Mesenteric fat pad (tissue), 1 donor: Measurements from ENCODE around the gene TCF19. TPM values are rescaled to one million over a fixed set of nuclear protein-coding genes. Genes with fewer than 3 reads are reported as not detected.
"Not testable (repeated sequence)": the region's sequence is repeated elsewhere in the genome, so short reads cannot be mapped to it uniquely, and the experiment has no call there.

Experiments
- DNase-seq: peaks from one replicate; pipeline ENCODE4 v3.0.0-alpha.2; 2020; ENCODE audit warnings: low spot score
- total RNA-seq: library from RNA; stranded (reverse); fragmentation: NEBNext Ultra II Directional; extraction: Animal tissue kit (Norgen Biotek cat#: 25700); gene quantifications from one replicate; pipeline ENCODE4 v1.2.1, GENCODE V29; 2021
- donor health status: DM: yes; HTN: yes; CAD: no.

TCF19 gene
- total RNA-seq, 1 donor from 2014 or later, result 2.1 TPM

DNA sequence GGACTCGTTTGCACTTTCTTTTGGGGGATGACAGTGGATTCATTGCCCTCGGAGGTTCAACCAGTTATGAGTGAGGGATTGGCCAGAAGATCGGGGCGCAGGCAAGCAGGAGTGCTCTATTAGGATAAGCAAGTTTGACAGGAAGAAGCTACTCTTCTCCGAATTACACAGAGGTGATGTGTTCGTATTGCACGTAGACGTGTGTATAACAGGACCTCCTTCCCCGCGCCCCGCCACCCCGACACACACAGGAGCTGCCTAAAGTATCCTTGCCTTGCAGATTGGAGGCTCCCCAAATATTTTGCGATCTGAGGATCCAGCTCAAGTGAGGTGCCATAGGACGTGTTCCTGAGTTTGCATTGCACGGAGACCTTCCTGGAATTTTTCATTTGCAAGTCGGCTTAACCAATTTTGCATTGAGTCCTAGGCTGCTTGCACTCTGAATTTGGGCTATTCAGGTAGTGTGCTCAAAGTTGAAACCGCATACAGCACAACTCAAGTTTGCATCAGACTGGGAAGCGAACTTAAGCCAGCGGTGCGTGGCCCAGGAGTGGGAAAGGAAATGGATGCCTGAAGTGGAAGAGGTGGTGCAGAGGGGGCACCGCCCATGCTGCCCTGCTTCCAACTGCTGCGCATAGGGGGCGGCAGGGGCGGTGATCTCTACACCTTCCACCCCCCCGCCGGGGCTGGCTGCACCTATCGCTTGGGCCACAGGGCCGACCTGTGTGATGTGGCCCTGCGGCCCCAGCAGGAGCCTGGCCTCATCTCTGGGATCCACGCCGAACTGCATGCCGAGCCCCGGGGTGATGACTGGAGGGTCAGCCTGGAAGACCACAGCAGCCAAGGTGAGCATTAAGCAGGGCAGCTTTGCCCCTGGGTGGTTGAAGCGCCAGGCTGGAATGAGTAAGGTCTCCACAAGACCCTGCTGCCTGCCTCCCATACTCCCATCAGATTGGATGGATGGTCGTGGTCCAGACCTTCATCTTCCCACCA lies 770 bp downstream of the TCF19 start:
- no peak for DNase-seq

DNA sequence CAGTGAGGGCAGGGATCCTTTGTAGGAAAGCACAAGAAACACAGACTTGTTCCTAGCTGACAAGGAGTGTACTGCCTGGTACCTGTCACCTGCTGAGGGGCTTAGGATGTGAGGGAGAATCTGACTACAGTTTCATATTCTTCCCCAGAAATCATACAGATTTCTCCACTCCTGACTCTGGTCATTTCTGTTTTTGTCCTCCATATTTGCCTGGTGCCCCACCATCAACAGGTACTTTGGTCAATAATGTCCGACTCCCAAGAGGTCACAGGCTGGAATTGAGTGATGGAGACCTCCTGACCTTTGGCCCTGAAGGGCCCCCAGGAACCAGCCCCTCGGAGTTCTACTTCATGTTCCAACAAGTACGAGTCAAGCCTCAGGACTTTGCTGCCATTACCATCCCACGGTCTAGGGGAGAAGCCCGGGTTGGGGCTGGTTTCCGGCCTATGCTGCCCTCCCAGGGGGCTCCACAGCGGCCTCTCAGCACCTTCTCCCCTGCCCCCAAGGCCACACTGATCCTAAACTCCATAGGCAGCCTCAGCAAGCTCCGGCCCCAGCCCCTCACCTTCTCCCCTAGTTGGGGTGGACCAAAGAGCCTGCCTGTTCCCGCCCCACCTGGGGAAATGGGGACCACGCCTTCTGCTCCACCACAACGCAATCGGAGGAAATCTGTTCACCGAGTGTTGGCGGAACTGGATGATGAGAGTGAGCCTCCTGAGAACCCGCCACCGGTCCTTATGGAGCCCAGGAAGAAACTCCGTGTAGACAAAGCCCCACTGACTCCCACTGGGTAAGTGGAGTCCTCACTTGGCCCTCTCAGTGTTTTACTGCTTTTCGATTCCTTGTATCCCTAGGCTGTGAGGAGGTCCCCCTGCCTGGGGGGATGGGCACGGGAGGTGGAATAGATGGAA lies 3.1 kb downstream of the TCF19 start:
- DNase-seq, result no peak

DNA sequence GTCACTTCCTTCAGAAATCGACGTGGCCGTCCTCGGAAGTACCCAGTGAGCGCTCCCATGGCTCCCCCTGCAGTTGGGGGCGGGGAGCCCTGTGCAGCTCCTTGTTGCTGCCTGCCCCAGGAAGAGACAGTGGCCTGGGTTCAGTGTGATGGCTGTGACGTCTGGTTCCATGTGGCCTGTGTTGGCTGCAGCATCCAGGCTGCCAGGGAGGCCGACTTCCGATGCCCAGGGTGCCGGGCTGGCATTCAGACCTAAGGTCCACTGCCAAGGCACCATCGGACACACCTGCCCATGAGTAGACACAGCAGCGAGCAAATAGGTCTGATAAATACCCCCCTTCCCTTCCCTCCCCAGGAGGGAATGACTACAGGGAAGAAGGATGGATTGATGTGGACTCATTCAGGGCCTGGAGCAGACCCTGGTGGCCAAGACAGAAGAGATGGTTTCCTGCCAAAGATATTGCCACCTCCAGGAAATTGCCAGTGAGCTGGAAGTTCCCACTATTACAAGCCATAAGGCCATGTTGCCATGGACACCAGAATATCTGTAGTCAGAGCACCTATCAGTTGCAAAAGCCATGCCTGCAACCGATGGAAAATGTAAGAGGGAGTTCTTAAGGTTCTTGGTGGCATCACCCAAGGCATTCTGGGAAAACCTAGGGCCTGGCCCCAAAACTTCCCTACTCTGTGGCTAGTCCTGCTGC lies 4.2 kb downstream of the TCF19 start:
- no peak for DNase-seq

DNA sequence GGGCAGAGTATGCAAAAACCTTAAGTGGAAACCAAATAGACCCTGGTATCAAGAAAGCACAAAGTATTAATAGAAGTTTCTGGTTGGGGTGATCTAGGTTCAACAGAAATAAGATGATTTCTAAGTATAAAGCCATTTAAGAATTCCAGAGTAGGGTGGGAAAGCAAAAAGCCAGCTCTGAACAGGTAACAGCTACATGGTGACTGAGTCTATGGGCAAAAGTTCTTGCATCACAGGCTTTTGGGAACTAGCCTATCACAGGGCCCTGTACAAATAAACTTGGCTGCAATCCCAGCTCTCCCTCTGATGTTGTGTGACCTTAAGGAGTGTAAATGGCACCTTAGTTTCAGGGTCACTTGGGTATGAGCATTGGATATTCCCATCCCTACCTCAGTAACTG lies 5.5 kb downstream of the TCF19 start:
- DNase-seq, result no peak

DNA sequence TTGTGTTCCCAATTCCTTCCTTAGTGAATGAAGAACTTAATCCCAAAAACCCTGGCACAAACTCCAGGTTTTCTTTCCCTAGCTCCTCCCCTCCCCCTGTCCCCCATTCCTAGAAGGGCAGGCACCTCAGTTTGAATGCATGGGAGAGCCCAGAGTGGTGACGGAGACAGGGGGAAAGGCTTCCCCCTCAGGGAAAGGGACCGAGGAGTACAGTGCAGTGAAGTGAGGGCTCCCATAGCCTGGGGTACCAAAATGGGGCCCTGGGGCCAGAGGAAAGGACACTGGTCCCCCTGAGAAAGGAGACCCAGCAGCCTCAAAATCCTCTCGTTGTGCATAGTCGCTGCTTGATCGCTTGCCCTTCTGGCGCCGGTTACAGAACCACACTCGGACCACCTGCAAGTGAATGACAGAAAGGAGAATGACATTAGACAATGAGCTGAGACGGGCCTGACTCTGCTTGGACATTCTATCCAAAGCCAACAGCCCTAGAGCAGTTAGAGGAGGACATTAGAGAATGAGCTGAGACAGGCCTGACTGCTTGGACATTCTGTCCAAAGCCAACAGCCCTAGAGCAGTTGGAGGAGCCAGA lies 6.2 kb downstream of the TCF19 start:
- not testable (repeated sequence) for DNase-seq

DNA sequence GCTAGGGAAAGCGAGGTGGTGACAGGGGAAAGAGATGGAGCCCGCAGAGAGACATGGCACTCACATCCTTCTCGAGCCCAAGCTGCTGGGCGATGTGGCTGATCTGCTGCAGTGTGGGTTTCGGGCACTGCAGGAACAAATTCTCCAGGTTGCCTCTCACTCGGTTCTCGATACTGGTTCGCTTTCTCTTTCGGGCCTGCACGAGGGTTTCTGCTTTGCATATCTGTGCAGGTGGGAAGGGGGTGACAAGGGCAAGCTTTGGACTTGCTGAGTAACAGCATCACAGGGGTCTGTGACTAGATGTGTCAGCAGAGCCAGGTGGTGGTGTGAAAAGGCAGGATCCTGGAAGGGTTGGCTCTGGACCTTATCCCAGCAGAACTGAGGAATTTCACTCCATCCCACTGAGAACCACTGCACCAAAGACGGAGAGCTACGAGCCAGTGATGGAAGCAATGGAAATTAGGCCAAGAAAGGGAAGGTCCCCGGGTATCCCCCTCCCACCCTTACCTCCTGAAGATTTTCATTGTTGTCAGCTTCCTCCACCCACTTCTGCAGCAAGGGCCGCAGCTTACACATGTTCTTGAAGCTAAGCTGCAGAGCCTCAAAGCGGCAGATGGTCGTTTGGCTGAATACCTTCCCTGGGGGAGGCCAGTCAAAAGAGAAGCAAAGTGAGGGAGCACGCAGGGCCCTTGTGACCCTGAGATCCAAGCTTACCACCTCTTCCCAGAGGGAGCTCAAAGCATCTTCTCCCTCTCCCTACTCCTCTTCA lies 6.9 kb downstream of the TCF19 start:
- not testable (repeated sequence) for DNase-seq

DNA sequence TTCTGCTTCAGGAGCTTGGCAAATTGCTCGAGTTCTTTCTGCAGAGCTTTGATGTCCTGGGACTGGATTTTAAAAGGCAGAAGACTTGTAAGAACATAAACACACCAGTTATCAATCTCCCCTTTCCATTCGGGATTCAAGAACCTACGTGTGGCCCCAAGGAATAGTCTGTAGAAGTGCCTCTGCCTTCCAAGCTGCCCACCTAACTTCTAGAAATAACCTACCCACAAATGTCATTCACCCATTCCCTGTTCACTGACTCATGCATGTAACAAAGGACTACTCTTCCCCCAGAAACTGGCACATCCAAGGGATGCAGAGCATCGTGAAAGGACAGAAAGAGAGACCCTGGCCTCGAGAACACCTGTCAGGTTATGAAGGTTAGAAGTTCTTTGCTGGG lies 7.6 kb downstream of the TCF19 start:
- DNase-seq, result no peak

DNA sequence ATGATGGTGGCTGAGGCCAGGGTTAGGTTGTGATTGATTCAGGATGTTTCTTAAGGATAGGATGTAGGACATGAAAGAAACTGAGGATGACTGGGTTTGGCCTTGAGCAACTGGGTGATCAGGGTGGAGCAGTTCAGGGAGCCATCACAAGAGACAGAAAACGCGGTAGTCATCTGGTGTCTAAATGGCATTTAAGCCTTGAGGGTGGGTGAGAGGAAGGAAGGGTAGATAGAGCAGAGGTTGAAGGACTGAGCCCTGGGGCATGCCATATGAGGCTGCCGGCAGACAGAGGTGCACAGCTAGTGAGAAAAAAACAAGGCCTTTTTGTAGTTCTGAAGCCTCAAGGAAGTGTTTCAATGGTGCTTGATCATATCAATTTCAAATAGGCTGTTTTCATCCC lies 10.2 kb downstream of the TCF19 start:
- DNase-seq, result no peak

DNA sequence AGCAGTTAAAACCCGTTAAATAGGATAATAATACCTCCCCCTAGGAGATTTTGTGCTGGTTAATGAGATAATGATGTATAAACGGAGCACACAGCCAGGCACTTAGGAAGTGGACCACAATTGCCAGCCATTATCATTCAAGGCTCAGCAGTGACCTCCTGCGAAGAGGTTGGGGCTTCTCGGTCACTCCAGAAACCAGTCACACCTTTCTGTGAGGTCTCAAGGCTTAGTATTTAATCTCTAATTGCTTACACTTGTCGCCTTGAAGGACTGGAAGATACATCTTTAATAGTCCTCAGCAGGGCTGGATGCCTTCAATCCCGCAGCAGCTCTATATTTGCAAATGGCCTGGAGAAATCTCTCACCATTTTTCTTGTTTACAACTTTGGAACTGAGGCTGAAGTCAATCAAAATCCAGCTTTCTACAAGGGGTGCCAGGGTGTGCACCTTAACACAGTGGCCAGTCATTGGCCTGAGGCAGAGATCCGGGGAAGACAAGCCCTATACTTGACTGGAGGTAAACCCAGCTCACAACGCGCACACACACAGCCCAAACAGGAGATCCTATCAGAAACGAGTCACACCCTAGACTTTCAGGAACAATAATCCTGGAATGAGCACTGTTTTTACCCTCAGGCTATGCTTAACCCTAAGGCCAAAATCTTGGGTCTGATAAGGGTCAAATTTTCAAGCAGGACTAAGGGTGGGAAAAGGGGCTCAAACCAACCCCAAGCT lies 10.9 kb downstream of the TCF19 start:
- no peak for DNase-seq

DNA sequence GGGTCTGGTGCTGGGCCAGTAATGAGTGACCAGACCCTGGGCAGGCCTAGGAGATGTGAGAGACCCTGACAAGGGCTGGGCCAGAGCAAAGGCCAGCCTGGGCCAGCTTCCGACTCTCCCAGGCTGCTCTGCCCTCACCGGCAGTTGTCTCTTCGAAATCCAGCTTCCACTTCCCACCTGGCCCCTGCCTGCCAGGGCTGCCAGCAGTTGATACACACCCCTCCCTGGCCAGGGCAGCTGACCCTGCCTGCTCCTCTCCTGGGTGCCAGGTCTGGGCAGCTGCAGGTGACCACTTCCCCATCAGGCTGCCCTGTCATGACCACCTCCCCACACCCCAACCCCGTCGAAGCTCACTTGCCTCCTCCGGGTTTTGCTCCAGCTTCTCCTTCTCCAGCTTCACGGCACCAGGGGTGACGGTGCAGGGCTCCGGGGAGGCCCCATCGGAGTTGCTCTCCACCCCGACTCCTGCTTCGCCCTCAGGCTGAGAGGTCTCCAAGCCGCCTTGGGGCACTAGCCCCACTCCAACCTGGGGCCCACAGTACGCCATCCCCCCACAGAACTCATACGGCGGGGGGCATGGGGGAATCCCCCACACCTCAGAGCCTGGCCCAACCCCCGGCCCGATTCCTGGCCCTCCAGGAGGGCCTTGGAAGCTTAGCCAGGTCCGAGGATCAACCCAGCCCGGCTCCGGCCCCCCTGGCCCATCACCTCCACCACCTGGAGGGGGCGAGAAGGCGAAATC lies 11.6 kb downstream of the TCF19 start:
- not testable (repeated sequence) for DNase-seq

DNA sequence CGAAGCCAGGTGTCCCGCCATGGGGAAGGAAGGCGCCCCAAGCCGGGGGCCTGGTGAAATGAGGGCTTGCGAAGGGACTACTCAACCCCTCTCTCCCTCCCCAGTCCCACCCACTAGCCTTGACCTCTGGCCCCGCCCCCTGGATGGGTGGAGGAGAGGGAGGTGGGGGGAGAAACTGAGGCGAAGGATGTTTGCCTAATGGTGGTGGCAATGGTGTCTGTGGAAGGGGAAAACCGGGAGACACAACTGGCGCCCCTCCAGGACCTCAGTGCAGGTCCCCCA lies 12.2 kb downstream of the TCF19 start, which contains the start of gene POU5F1:
POU5F1 (minus strand) TSS at position 83 of the 282 bp plus-strand sequence; CDS start at position 21, 62 bp downstream.
- no peak for DNase-seq

DNA sequence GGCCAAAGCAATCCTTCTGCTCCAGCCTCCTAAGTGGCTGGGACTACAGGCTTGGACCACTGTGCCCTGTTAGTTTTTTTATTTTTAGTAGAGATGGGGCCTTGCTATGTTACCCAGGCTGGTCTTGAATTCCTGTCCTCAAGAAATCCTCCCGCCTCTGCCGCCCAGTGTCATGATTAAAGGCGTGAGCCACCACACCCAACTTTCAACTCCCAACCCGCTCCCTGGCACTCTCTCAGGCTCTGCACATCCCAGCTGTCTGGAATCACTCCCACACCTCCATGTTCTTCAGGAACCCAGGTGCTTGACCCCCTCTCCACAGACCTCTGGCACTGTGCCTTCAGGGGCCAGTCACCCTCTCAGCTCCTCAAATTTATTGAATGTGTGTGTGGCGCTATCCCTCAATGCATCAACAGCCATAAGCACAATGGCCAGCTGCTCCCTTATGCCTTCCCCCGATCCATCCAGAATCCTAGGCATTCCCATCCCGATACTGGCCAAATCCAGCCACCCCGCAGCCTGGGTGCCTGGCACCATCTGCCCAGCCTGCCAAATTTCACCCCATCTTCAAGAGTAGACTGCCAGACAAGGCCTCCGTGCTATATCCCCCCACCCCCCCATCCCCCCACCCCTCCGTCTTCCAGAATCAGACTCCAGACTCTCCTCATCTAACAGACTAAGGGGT lies 12.7 kb downstream of the TCF19 start:
- no peak for DNase-seq

DNA sequence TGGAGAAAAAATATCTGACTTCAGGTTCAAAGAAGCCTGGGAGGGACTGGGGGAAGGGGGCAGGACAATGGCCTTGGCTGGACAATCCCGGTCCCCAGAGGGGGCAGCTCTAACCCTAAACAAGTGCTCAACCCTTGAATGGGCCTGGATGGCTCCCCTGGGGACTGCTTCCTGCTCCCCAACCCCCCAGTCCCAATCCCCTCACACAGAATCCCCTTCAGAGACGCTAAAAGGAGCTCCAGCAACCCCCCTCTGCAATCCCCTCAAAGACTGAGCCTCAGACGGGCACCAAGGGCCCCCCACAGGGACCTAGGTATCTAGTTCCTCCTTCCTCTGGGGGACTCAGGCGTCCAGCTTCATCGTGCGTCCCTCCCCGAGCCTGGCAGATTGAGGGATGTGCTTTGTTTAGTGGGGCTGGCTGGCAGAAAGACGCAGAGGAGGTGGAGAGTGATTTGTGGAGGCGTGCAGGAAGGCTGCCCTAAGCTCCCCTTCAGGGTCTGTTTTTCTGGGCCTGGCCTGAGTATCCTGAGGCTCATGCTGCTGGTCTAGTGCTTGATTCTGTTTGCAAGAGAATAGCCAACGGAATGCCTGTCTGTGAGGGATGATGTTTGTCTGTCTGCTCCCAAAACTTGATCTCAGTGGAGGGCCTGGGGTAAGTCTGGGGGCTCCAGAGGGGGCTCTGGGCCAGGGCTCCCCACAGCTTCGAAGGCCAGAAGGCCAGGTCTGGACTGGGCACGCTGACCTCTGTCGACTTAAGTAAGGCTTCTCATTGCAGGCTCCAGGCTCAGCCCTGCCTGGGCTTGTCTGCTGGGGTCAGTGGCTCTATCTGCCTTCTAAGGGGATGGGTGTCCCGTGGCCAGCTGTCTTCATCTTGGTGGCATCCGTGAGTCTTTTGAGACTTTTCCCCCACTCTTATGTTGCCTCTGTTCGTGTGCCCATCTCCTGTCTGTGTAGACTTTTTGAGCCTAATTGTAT lies 13.8 kb downstream of the TCF19 start:
- no peak for DNase-seq

DNA sequence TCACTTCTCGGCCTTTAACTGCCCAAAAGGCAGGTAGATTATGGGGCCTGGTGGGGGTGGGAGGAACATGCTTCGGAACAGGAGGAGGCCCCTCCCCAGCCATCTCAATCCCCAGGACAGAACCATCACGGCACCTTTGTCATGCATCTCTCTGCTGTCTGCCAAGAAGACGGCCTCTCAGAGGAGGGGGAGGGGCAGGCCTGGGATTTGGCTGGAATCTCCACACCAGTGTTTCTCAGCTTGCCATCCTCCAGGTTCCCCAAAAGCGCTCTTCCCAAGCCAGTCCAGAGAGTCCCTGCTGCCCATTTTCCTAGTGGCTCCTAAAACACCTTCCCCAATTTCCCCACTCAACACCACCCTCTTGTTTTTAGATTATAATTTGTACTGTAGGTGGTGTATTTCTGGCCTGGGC lies 14.6 kb downstream of the TCF19 start:
- DNase-seq, result no peak

DNA sequence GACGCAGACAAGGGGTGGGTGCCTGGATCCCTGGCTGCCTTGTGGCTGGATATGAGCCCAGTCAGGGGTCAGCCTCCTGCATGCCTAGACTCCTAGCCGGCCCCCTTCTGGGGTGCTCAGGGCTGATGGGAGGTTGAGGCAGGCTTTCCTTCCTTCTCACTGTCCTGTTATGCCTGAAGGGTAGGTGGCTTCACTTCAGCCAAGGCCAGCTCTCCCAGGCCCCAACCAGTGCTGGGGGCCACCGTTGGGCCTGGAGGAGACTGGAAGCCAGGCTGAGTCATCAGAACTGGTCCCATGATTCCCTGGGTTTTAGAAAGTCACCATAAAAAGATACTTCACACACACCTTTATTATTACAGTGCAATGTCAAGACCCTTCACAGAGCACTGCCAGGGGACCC lies 15.0 kb downstream of the TCF19 start:
- DNase-seq, result no peak

DNA sequence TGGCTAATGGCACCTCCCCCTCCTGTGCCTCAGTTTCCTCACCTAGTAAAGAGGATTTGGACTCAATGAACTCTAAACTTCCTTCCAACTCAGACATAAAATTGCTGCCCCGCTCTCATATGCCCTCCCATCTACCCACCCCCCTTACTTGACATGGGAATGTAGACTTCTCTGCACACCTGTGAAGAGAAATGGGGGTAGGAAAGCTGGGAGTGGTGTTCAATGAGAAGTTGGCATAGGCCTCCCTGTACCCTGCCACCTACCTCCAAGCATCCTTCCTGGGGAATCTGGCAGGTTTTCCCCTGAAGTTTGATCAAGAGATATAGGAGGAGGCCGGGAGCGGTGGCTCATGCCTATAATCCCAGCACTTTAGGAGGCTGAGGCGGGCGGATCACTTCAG lies 16.0 kb downstream of the TCF19 start:
- DNase-seq, result no peak

DNA sequence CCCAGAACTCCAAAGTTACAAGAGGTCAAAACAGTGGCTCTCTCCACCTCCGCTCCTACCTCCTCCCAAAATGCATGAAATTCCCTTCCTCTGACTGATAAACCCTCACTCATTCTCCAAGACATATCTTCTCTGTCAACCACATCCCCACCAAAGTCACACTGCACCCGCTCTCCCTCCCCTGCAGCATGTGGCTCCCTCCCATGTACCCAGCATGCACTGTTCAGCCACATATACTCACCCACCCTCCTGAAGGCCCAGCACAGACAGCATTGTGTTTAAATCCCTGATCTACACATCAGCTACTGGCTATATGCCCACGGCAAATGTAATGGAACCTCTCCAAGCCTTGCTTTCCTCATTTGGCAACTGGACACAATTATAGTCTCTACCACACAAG lies 17.6 kb downstream of the TCF19 start:
- DNase-seq, result no peak
